Activated CD8-positive, alpha-beta memory T cell treated with anti-CD3 and anti-CD28 coated beads for 4 hours (primary cell): ENCODE data around the gene PPM1D.

Source experiments
- DNase-seq, 2 donors: peaks; one replicate each; pipeline ENCODE4 v3.0.0-alpha.2; 2020; ENCODE audit warnings: low read depth in 2 of 2

The PPM1D gene

DNA sequence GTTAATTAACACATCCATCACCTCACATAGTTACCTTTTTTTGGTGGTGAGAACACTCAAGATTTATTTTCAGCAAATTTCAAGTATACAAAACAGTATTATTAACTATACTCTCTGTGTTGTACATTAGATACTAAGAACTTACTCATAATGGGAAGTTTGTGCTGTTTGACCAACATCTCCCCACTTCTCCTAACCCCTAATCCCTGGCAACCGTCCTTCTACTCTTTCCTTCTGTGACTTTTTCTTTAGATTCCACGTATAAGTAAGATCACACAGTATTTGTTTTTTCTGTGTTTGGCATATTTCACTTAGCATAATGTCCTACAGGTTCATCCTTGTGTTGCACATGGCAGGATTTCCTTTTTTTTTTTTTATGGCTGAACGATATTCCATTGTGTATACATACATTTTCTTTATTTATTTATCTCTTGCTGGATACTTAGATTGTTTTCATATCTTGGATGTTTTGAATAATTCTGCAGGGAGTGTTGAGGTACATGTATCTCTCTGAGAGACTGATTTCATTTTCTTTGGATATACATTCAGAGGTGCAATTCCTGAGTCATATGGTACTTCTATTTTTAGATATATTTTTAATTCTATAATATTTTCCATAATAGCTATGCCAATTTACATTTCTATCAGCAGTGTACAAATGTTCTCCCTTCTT, 19.0 kb downstream of the PPM1D start:
- DNase-seq = no peak

DNA sequence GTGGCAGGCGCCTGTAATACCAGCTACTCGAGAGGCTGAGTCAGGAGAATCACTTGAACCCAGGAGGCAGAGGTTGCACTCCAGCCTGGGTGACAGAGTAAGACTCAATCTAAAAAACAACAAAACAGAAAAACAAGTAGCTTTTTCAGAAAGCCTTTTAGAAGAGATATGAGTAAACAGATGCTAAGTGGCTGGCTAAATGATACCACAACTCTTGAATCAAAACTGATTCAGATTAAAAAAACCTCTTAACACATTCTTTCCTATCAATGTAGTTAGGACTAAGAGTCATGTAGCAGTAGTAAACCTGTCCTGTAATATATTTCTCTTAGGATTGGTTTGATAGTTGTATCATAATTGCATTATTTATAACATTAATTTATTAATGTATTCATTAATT, 23.0 kb downstream of the PPM1D start:
- DNase-seq = no peak

DNA sequence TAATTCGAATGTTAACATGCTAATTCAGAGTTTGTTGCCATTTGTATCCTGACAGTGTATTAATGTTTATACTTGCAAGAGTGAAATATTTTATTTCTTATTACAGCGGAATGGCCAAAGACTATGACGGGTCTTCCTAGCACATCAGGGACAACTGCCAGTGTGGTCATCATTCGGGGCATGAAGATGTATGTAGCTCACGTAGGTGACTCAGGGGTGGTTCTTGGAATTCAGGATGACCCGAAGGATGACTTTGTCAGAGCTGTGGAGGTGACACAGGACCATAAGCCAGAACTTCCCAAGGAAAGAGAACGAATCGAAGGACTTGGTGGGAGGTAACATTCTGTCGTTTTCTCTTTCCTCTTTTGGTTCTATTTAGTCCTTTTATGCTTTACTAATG, 23.4 kb downstream of the PPM1D start:
- DNase-seq = no peak

DNA sequence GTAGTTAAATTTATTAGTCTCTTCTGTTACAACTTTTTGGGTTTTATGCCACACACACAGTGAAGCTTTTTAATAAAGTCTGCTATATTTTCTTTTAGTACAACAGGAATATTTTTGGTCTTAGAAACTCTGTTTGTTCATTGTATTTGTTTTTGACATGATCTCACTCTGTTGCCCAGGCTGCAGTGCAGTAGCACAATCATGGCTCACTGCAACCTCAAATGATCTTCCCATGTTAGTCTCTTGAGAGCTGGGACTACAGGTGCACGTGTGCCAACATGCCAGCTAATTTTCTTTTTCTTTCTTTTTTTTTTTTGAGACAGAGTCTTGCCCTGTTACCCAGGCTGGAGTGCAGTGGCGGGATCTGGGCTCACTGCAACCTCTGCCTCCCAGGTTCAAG, 27.1 kb downstream of the PPM1D start:
- no peak for DNase-seq

DNA sequence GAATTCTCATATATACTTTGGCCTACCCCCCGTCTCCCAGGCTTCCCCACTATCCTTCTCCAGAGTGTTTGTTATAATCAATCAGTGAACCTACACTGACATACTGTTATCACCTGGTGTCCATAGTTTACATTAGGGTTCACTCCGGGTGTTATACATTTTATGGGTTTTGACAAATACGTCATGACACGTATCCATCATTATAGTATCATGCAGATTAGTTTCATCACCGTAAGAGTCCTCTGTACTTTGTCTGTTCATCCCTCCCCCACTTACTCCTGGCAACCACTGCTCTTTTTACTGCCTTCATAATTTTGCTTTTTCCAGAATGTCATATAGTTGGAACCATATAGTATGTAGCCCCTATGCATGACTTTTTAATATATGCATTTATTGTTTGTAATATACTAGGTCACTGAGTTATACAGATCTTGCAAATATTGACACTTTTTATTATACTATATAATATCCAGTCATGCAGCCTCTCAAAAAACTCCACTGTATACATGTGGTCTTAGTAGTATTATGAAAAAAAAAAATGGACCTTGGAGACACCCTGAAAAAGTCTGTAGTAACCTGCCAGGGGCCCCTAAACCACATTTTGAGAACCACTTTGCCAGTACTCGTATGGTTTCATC, 28.4 kb downstream of the PPM1D start:
- DNase-seq = no peak

DNA sequence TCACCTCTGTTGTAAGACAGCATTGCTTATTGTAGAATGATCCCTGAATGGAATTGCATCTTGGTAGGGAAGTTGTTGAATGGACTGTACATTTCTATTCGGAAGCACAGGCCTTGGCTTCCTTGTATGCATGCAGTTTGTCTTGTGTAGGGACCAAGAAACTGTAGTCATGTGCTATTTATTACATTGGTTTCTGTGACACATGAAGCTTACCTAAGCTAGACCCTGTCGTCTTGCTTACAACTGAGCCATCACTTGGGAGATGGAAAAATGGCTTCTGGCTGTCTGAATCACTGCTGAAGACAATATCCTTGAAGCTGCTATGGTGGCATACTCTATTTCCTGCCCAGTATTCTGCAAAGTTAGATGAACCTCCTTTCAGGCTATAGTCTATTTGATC, 29.1 kb downstream of the PPM1D start:
- DNase-seq = no peak

DNA sequence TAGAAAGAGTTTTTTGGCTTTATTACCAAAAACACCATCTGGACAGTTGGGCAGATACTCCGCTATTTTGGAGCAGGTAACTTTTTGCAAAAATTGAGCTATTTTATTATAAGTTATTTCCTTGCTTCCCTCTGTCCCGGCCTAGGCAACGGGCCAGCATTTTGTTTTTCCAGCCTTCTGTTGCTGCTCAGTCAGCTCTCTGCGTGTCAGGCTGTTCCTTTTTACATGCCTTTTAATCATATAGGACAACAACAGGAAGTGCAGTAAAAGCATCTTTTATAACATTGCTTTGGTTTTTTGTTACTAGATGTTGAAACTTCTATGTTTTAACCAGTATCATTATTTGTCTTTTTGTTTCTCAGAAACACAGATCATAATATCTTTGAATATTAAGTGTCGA, 30.4 kb downstream of the PPM1D start:
- DNase-seq = no peak

DNA sequence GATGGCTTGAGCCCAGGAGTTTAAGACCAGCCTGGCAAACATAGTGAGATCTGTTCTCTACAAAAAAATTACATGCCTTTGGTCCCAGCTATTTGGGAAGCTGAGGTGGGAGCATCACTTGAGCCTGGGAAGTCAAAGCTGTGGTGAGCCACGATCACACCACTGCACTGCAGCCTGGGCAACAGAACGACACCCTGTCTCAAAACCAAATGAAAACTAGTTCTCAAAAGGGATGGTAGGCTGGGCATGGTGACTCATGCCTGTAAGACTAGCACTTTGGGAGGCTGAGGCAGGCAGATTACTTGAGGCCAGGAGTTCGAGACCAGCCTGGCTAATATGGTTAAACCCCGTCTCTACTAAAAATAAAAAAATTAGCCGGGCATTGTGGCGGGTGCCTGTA, 31.1 kb downstream of the PPM1D start:
- DNase-seq = no peak

DNA sequence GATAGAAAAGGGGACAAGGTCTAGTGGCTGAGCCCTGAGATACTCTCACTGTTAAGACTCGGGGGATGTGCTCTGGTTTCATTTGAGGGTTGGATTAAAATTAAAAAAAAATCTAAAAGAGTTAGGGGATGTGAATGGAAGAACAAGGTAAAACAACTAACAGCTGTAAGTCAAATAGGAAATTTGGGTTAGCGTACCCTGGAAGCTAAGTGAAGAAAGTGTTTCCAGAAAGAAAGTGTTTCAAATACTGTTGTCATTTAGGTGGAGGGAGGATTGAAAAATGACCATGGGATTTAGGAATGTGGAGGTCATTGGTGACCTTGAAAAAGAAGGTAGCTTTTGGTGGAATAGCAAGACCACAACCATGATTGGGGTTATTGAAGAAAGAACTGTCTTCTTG, 37.7 kb downstream of the PPM1D start:
- no peak for DNase-seq

DNA sequence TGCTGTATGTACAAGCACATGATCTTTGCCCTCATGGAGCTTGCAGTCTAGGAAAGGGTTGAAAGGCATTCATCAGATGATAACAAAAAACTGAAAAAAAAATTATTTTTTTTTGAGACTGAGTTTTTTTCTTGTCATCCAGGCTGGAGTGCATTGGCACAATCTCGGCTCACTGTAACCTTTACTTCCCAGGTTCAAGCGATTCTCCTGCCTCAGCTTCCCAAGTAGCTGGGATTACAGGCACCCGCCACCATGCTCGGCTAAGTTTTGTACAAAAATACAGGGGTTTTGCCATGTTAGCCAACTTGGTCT, 39.0 kb downstream of the PPM1D start:
- DNase-seq = no peak

DNA sequence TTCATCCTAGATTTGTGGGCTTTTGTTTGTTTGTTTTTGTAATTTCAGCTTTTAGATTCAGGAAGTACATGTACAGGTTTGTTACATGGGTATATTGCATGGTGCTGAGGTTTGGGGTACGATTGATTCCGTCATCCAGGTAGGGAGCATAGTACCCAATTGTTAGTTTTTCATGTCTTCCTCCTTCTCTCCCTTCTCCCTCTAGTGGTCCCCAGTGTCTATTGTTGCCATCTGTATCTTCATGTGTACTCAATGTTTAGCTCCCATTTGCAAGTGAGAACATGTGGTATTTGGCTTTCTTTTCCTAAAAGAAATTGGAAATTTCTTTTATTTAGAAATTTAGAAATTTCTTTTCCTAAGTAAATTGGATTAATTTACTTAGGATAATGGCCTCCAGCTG, 40.5 kb downstream of the PPM1D start:
- no peak for DNase-seq

DNA sequence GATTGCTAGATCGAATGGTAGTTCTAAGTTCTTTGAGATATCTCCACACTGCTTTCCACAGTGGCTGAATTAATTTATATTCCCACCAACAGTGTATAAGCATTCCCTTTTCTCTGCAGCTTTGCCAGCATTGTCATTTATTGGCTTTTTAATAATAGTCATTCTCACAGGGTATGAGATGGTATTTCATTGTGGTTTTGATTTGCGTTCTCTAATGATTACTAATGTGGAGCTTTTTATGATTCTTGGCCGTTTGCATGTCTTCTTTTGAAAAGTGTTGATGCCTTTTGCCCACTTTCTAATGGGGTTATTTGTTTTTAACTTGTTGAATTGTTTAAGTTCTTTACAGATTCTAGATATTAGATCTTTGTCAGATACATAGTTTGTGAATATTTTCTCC, 41.1 kb downstream of the PPM1D start:
- no peak for DNase-seq

DNA sequence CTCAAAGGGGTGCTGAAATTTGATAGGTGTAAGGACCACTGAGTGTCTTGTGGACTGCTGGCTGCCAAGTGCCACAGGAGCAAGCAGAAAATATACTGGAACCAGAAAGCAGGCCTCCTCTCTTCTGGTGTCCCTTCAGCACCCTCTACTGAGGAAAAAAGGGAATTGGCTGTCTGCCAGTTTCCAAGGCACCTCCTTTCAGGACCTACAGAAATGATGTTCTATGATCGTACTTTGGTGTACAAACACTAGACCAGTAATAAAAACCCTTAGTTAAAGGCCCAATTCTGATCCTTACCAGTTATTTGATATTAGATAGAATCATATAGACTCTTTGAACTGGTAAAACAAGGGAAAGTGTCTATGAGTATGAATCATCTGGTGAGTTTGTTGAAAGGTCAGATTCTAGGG, 41.8 kb downstream of the PPM1D start:
- no peak for DNase-seq

DNA sequence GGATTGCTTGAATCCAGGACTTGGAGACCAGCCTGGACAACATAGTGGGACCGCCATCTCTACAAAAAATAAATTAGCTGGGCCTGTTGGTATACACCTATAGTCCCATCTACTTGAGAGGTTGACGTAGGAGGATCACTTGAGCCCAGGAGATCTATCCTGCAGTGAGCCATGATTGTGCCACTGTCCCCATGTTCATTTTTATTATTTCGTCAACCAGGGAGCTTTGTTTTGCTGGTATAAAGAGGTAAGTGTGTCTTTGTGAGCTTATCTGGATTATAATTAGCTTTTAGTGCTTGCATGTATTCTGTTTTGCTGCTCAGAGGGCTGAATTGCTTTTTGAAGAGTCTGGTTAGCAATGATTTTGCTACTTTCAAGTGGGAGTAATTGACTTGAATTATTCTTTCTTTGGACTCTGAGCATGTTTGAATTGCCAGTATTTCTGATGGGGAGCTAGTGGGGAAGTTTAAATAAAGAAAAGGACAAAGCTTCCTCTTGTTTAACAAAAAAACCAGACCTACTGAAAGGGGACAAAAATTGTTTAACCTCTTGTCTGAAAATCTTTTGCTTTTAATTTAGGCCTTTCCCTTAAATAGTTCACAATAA, 46.0 kb downstream of the PPM1D start:
- no peak for DNase-seq

DNA sequence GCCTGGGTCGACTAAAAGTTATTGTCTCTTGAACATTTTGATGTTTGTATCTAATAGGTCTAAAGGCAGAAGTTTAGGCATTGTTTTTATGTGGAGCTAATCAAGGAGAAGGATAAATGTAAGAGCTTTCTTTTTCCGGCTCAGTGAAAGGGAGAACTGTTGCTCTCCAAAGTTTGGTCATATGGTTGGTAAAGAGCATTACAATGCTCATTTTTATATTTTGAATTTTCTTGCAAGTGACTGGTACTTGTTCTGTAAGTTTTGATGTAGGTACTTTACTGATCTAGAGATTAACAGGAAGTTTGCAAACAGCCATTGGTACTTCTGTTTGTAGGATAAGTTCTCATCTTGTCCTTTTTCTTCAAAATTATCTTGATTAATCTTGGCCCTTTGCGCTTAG, 46.7 kb downstream of the PPM1D start:
- no peak for DNase-seq

DNA sequence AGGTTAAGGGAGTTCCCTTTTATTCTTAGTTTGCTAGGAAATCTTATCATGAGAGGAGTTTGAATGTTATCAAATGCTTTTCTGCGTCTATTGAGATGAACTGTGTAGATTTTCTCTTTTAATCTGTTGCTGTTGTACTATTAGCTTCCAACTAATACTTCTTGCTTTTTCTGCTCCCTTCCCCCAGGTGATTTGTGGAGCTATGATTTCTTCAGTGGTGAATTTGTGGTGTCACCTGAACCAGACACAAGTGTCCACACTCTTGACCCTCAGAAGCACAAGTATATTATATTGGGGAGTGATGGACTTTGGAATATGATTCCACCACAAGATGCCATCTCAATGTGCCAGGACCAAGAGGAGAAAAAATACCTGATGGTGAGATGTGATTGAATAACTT, 47.7 kb downstream of the PPM1D start:
- no peak for DNase-seq

DNA sequence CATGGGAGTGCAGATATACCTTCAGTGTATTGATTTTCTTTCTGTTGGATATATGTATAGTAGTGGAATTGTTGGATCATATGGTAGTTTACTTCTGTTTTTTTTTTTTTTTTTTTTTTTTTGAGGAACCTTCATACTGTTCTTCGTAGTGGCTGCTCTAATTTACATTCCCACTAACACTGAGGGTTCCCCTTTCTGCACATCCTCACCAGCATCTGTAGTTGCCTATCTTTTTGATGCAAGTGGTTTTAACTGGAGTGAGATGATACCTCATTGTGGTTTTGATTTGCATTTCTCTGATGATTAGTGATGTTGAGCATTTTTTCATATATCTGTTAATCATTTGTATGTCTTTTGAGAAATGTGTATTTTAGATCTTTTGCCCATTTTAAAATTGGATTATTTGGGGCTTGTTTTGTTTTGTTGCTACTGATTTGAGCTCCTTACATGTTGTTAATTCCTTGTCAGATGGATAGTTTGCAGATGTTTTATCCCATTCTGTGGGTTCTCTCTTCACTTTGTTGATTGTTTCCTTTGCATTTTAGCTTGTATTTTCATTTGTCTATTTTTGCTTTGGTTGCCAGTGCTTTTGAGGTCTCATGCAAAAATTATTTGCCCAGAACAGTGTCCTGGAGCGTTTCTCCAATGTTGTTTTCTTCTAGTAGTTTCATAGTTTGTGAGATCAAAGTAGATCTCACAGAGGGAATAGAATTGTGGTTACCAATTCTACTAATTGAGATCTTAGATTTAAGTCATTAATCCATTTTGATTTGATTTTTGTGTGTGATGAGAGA, 52.7 kb downstream of the PPM1D start:
- DNase-seq = no peak

DNA sequence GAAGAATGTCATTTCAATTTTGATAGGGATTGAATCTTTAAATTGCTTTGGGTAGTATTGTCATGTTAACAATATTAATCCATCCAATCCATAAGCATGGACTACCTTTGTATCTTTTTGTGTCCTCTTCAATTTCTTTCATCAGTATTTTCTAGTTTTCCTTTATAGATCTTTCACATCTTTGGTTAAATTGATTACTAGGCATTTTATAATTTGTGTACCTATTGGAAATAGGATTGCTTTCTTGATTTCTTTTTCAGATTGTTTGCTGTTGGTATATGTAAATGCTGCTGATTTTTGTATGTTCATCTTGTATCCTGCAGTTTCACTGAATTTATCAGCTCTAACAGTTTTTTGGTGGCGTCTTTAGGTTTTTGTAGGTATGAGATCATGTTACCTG, 53.6 kb downstream of the PPM1D start:
- DNase-seq = no peak

DNA sequence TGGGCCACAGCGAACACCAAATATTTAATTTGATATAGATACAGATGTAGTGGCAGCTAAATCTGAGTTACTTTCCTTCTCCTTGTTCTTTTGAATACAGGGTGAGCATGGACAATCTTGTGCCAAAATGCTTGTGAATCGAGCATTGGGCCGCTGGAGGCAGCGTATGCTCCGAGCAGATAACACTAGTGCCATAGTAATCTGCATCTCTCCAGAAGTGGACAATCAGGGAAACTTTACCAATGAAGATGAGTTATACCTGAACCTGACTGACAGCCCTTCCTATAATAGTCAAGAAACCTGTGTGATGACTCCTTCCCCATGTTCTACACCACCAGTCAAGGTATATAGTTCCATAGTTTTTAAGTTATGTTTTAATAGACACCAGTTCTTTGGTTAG, 56.5 kb downstream of the PPM1D start:
- no peak for DNase-seq

DNA sequence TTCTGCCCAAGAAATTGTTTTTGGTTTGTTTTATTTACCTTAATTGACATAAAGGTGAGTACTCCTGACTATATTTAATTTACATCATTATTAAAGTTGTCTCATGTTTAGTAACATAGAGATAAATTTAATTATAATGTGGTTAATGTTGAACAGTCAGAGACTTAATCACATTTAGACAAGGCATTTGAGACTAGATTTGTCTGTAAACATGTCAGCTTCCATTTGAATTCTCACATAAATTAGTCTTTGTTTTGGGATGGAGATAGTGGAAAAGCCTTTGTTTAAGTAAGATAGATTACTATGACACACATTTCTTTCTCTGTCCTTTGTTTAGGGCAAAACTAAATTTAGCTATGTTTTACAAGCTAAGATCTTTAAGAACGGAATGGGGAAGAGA, 59.2 kb downstream of the PPM1D start:
- no peak for DNase-seq

DNA sequence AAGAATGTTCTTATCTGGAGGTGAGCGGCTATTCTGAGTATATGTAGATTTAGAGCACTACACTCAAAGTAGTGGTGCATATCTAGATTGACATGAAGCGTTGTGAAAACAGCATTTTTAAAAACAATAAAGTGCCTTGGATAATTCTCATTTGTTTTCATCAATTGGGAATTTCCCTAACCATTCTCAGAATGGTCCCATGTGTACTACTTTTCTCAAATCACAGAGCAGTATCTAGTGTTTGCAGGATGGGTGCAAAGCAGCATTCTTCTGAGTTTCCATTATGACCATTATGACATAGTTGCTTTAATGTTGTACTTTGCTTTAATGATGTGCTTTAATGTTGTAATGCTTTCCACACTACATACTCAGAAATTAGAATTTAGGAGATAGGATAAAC, 61.5 kb downstream of the PPM1D start:
- no peak for DNase-seq

DNA sequence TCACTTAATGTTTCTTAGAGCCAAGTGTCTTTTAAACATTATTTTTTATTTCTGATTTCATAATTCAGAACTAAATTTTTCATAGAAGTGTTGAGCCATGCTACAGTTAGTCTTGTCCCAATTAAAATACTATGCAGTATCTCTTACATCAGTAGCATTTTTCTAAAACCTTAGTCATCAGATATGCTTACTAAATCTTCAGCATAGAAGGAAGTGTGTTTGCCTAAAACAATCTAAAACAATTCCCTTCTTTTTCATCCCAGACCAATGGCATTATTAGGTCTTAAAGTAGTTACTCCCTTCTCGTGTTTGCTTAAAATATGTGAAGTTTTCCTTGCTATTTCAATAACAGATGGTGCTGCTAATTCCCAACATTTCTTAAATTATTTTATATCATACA, 64.0 kb downstream of the PPM1D start:
- DNase-seq = no peak

DNA sequence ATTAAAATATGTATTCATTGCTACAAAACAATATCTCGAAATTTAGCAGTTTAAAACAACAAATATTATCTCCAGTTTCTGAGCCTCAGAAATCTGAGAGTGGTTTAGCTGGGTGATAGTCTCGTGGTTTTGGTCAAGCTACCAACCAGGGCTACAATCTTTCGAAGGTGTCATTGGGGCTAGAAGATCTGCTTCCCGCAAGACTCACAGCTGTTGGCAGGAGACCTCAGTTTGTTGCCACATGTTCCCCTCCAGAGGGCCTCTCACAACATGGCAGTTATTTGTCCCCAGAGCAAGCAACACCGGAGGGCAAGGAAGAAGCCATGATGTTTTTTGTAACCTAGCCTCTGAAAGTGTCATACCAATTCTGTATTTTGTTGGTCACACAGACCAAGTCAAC, 65.6 kb downstream of the PPM1D start:
- DNase-seq = no peak
